ENCODE measurements around the gene RFFL.

The RFFL gene

GRCh38 chr17:35052241-35052610, 11.3 kb downstream of the RFFL start:
- Histone ChIP-seq H2AFZ (ENCODE audit: low read depth, low read length) (no peak overlapping the region), H3K9ac (ENCODE audit: low read length) (peak overlapping the region; percentile 60; the same call in 1 of the 2 replicates), H3K27ac (ENCODE audit: low read length) (peak overlapping the region; percentile 84), H3K27me3 (ENCODE audit: low read depth, low read length) (no peaks in the 10 kb centered on the region), H3K9me3 (ENCODE audit: insufficient read depth, low read length) (no peaks in the 10 kb centered on the region), H3K4me3 (ENCODE audit: low read length) (no peak overlapping the region), H3K4me1 (ENCODE audit: low read length) (peaks cover 54% of the 10 kb centered on the region), H4K20me1 (ENCODE audit: insufficient read depth, low read length) (0 out of 2 replicates have a peak, but pooled peaks cover 2% of the 10 kb centered on the region), H3K79me2 (ENCODE audit: low read length) (peaks cover 84% of the 10 kb centered on the region), H3K36me3 (replicated peaks; ENCODE audit: low read depth, low read length) (peaks cover 7% of the 10 kb centered on the region), H3K4me2 (ENCODE audit: low read length) (peak overlapping the region; percentile 79)
- no peak for TF ChIP-seq CTCF (IDR thresholded peaks at IDR 0.05; ENCODE audit: low read depth, low read length)
- no peak for TF ChIP-seq EZH2phosphoT487 (IDR thresholded peaks at IDR 0.05; ENCODE audit: low read depth)

- peak overlapping the region; percentile 52 for H3K4me3 ChIP-seq (ENCODE audit: low read length)
- 0 out of 2 replicates have a peak, but pooled peaks cover 2% of the 10 kb centered on the region for H4K20me1 ChIP-seq (ENCODE audit: insufficient read depth, low read length)
- TF ChIP-seq EZH2phosphoT487 (IDR thresholded peaks at IDR 0.05; ENCODE audit: low read depth) (no peak), CTCF (IDR thresholded peaks at IDR 0.05; ENCODE audit: low read depth, low read length) (no peak)
- H2AFZ ChIP-seq (ENCODE audit: low read depth, low read length): no peak overlapping the region
- H3K79me2 ChIP-seq (ENCODE audit: low read length): peaks cover 82% of the 10 kb centered on the region
- H3K4me2 ChIP-seq (ENCODE audit: low read length): peak overlapping the region; percentile 79
- peak overlapping the region; percentile 60 for H3K9ac ChIP-seq (ENCODE audit: low read length)
- H3K9me3 ChIP-seq (ENCODE audit: insufficient read depth, low read length): no peaks in the 10 kb centered on the region
- peaks cover 7% of the 10 kb centered on the region for H3K36me3 ChIP-seq (replicated peaks; ENCODE audit: low read depth, low read length)
- no peaks in the 10 kb centered on the region for H3K27me3 ChIP-seq (ENCODE audit: low read depth, low read length)
- peak overlapping the region; percentile 84 for H3K27ac ChIP-seq (ENCODE audit: low read length)
- peaks cover 60% of the 10 kb centered on the region for H3K4me1 ChIP-seq (ENCODE audit: low read length)
Measured at GRCh38 chr17:35051579-35052240, 11.8 kb downstream of the RFFL start.

GRCh38 chr17:35051183-35051578, 12.3 kb downstream of the RFFL start:
- H3K79me2 ChIP-seq (ENCODE audit: low read length): peaks cover 79% of the 10 kb centered on the region
- 0 out of 2 replicates have a peak overlapping the region, but pooled peaks have one; percentile 26 for H2AFZ ChIP-seq (ENCODE audit: low read depth, low read length)
- H3K9me3 ChIP-seq (ENCODE audit: insufficient read depth, low read length): no peaks in the 10 kb centered on the region
- no peaks in the 10 kb centered on the region for H3K27me3 ChIP-seq (ENCODE audit: low read depth, low read length)
- 0 out of 2 replicates have a peak, but pooled peaks cover 2% of the 10 kb centered on the region for H4K20me1 ChIP-seq (ENCODE audit: insufficient read depth, low read length)
- TF ChIP-seq CTCF (IDR thresholded peaks at IDR 0.05; ENCODE audit: low read depth, low read length): no peak
- TF ChIP-seq EZH2phosphoT487 (IDR thresholded peaks at IDR 0.05; ENCODE audit: low read depth): no peak
- H3K4me2 ChIP-seq (ENCODE audit: low read length): peak overlapping the region; percentile 79
- H3K36me3 ChIP-seq (replicated peaks; ENCODE audit: low read depth, low read length): peaks cover 7% of the 10 kb centered on the region
- peak overlapping the region; percentile 60 for H3K9ac ChIP-seq (ENCODE audit: low read length)
- H3K27ac ChIP-seq (ENCODE audit: low read length): peak overlapping the region; percentile 84
- H3K4me1 ChIP-seq (ENCODE audit: low read length): peaks cover 61% of the 10 kb centered on the region
- peak overlapping the region; percentile 52 for H3K4me3 ChIP-seq (ENCODE audit: low read length)

GRCh38 chr17:35050170-35050569, 13.3 kb downstream of the RFFL start:
- H2AFZ ChIP-seq (ENCODE audit: low read depth, low read length): no peak overlapping the region
- H3K4me3 ChIP-seq (ENCODE audit: low read length): no peak overlapping the region
- H3K79me2 ChIP-seq (ENCODE audit: low read length): peaks cover 81% of the 10 kb centered on the region
- H3K27ac ChIP-seq (ENCODE audit: low read length): no peak overlapping the region
- H3K4me2 ChIP-seq (ENCODE audit: low read length): no peak overlapping the region
- TF ChIP-seq EZH2phosphoT487 (IDR thresholded peaks at IDR 0.05; ENCODE audit: low read depth) (no peak), CTCF (IDR thresholded peaks at IDR 0.05; ENCODE audit: low read depth, low read length) (no peak)
- 0 out of 2 replicates have a peak, but pooled peaks cover 2% of the 10 kb centered on the region for H4K20me1 ChIP-seq (ENCODE audit: insufficient read depth, low read length)
- no peaks in the 10 kb centered on the region for H3K27me3 ChIP-seq (ENCODE audit: low read depth, low read length)
- peaks cover 71% of the 10 kb centered on the region for H3K4me1 ChIP-seq (ENCODE audit: low read length)
- H3K36me3 ChIP-seq (replicated peaks; ENCODE audit: low read depth, low read length): peaks cover 7% of the 10 kb centered on the region
- no peak overlapping the region for H3K9ac ChIP-seq (ENCODE audit: low read length)
- no peaks in the 10 kb centered on the region for H3K9me3 ChIP-seq (ENCODE audit: insufficient read depth, low read length)

Measured in OCI-LY3 (cell line).